ENCODE results near the gene ABCC8. TPM values are rescaled to one million over a fixed set of nuclear protein-coding genes. Genes with fewer than 3 reads are reported as not detected.

ABCC8 gene
- total and polyA plus RNA-seq, 4 experiments from 2014 or later = not detected

DNA sequence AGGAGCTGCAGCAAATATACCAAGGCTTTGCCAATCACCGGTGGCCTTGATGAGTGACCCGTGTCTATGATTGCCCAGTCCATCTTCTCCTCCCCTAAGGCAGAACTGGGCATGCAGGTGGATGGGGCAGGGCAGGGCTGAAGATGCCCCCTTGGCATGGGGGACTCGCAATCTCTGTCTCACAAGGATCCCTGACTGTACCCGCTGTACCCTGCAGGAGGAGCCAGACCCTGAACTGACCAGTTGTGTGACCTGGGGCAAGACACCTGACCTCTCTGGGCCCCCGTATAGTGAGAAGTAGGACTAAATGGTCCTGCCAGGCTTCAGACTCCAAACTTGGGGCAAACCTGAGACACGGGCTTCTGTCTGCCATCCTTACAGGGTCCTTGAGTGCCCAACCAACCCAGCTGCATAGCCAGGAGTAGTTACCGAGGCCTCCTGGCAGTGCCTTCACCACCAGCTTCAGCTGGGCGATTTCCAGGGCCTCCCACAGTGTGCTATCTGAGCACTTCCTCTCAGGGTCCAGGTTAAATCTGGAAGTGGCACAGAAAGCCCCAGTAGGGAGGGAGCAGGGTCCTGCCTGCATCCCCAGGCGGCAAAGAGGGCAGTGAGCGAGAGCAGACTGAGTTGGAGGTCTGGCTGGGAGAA lies 81.8 kb downstream of the ABCC8 start:
- Histone ChIP-seq H3K27ac (ENCODE audit: low read depth, low read length) (no peak overlapping the region), H3K4me1 (ENCODE audit: insufficient read depth, low read length) (no peaks in the 10 kb centered on the region), H3K4me3 (ENCODE audit: low read length in 2 of 2) (no peak overlapping the region), H3K9me3 (ENCODE audit: control insufficient read depth in 1 of 2, low read length in 2 of 2) (no peaks in the 10 kb centered on the region), H3K36me3 (ENCODE audit: insufficient read depth, low read length) (no peaks in the 10 kb centered on the region), H3K27me3 (ENCODE audit: insufficient read depth, low read length) (no peaks in the 10 kb centered on the region)
- Mint-ChIP-seq H3K36me3 (no peaks in the 10 kb centered on the region), H3K9me3 (peaks cover 0 to 2% (median 0%) of the 10 kb centered on the region in 8 donors), H3K4me3 (no peak overlapping the region), H3K4me1 (peaks cover 0 to 6% (median 3%) of the 10 kb centered on the region in 4 donors), H3K27ac (no peak overlapping the region), H3K27me3 (peaks cover 0 to 2% of the 10 kb centered on the region in 2 donors)
- ChIA-PET POLR2A (ENCODE audit: partially characterized antibody) (no interaction called here), CTCF (ENCODE audit: partially characterized antibody) (no interaction called here)
- intact Hi-C loops (cut with micrococcal nuclease) = no loop called here
- DNase-seq = no peak

DNA sequence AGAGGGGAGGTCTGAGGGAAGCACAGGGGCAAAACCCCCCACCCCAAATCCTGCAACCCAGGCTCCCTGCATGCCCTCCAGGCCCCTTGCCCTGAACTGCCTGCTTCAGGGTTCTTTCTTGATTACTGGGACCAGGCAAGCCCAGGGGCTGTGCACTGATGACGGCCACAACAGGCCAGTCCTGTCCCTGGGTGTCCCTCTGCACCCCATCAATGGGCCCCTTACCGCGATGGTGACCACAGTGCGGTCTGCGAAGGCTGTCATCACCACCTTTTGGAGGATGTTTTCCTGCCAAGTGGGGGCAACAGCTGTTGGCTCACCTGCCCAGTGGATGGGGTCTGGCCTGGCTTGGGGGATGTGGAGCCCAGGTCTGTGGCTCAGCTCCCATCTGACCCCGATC lies 83.2 kb downstream of the ABCC8 start:
- H3K4me1 ChIP-seq (ENCODE audit: insufficient read depth, low read length) = peaks cover 5% of the 10 kb centered on the region
- no peaks in the 10 kb centered on the region for H3K36me3 ChIP-seq (ENCODE audit: insufficient read depth, low read length)
- no peak for DNase-seq
- Mint-ChIP-seq H3K9me3 (no peaks in the 10 kb centered on the region), H3K4me3 (no peak overlapping the region), H3K36me3 (no peaks in the 10 kb centered on the region), H3K4me1 (peaks cover 0 to 8% (median 3%) of the 10 kb centered on the region in 4 donors), H3K27me3 (peaks cover 0 to 2% of the 10 kb centered on the region in 2 donors), H3K27ac (no peak overlapping the region)
- H3K4me3 ChIP-seq (ENCODE audit: low read length in 2 of 2) = no peak overlapping the region
- ChIA-PET CTCF (ENCODE audit: partially characterized antibody) (interaction anchor here (1.4 kb wide), 1 partner anchor 10 kb away, joined by 6 read pairs; no protein-coding TSS in a partner anchor), POLR2A (ENCODE audit: partially characterized antibody) (no interaction called here)
- no peaks in the 10 kb centered on the region for H3K9me3 ChIP-seq (ENCODE audit: control insufficient read depth in 1 of 2, low read length in 2 of 2)
- H3K27ac ChIP-seq (ENCODE audit: low read depth, low read length) = no peak overlapping the region
- no peaks in the 10 kb centered on the region for H3K27me3 ChIP-seq (ENCODE audit: insufficient read depth, low read length)
- intact Hi-C loops (cut with micrococcal nuclease) = no loop called here

DNA sequence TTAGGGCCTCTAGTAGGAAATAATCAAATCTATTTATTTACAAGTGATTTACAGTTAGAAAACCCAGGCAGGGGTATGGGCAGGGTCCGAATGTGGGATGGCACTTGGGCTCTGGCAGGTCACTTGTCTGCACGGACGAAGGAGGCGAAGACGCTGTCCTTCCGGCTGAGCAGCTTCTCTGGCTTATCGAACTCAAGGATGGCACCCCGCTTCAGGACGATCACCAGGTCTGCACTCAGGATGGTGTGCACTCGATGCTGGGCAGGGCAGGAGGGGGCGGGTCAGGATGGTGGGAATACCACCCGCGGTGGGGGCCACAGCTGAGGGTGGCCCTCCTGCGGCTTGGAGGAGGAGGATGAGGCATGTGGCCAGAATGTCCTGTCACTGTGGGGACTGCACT lies 83.8 kb downstream of the ABCC8 start:
- Mint-ChIP-seq H3K9me3 (no peaks in the 10 kb centered on the region), H3K4me1 (peaks cover 0 to 8% (median 3%) of the 10 kb centered on the region in 4 donors), H3K4me3 (no peak overlapping the region), H3K27me3 (peaks cover 0 to 2% of the 10 kb centered on the region in 2 donors), H3K36me3 (no peaks in the 10 kb centered on the region), H3K27ac (no peak overlapping the region)
- Histone ChIP-seq H3K9me3 (ENCODE audit: control insufficient read depth in 1 of 2, low read length in 2 of 2) (no peaks in the 10 kb centered on the region), H3K27me3 (ENCODE audit: insufficient read depth, low read length) (no peaks in the 10 kb centered on the region), H3K4me1 (ENCODE audit: insufficient read depth, low read length) (peaks cover 5% of the 10 kb centered on the region), H3K36me3 (ENCODE audit: insufficient read depth, low read length) (no peaks in the 10 kb centered on the region), H3K27ac (ENCODE audit: low read depth, low read length) (no peak overlapping the region), H3K4me3 (ENCODE audit: low read length in 2 of 2) (no peak overlapping the region)
- intact Hi-C loops (cut with micrococcal nuclease) = no loop called here
- ChIA-PET CTCF (ENCODE audit: partially characterized antibody) (interaction anchor here (1.4 kb wide), 1 partner anchor 9 kb away, joined by 6 read pairs; no protein-coding TSS in a partner anchor), POLR2A (ENCODE audit: partially characterized antibody) (no interaction called here)
- no peak for DNase-seq

DNA sequence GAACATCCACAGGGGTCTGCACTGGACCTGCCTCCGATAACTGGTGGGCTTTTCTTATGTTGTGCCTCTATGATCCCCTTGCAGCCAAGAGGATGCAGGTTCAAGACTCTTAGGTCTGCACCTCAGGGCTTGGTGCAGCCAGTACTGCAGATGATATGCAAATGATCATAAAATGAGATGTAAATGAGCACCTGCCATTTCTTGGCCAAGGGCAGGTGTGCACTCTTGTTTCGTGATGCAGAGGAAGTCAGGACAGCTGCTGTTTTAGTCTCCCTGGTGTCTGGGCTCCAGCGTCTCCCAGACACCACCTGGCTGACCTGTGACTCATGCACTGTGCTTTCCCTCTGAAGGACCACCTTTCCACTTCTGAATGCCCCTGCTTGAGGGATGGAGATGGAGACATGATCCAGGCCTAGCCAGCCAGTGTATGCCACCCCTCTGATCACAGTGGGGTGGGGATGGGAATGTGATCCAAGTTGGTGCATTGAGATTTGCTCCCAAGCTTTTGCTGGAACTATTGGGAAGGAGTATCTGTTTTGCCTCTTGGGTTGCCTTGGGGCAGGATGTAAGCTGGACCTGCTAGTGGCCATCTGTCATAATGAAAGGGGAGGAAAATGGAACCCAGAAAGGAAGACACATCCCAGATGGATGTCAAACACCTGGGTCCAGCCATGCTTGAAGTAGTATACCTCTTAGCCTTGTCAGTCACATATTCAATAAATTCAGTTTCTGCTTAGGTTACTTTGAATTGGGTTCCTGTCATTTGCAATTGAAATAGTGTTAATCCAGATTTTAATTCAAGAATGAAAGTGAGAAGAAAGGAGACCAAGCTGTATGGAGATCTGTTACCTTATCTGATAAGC lies 84.9 kb downstream of the ABCC8 start:
- Histone ChIP-seq H3K9me3 (ENCODE audit: control insufficient read depth in 1 of 2, low read length in 2 of 2) (no peaks in the 10 kb centered on the region), H3K36me3 (ENCODE audit: insufficient read depth, low read length) (no peaks in the 10 kb centered on the region), H3K4me1 (ENCODE audit: insufficient read depth, low read length) (peaks cover 5% of the 10 kb centered on the region), H3K27ac (ENCODE audit: low read depth, low read length) (no peak overlapping the region), H3K4me3 (ENCODE audit: low read length in 2 of 2) (no peak overlapping the region), H3K27me3 (ENCODE audit: insufficient read depth, low read length) (no peaks in the 10 kb centered on the region)
- Mint-ChIP-seq H3K9me3 (no peaks in the 10 kb centered on the region), H3K36me3 (no peaks in the 10 kb centered on the region), H3K4me1 (peaks cover 0 to 8% (median 3%) of the 10 kb centered on the region in 4 donors), H3K27ac (peak overlapping the region in 1 of 7 donors; percentile 7), H3K27me3 (peaks cover 0 to 2% of the 10 kb centered on the region in 2 donors), H3K4me3 (peak overlapping the region in 3 of 8 donors; percentile 47 to 54 (median 52))
- POLR2A ChIA-PET (ENCODE audit: partially characterized antibody) = no interaction called here
- intact Hi-C loops (cut with micrococcal nuclease) = no loop called here
- CTCF ChIA-PET (ENCODE audit: partially characterized antibody) = interaction anchor here (0.5 to 1.1 kb wide), 3 partner anchors 8 to 162 kb away, joined by 3 to 4 read pairs (median 3); no protein-coding TSS in a partner anchor
- no peak for DNase-seq

DNA sequence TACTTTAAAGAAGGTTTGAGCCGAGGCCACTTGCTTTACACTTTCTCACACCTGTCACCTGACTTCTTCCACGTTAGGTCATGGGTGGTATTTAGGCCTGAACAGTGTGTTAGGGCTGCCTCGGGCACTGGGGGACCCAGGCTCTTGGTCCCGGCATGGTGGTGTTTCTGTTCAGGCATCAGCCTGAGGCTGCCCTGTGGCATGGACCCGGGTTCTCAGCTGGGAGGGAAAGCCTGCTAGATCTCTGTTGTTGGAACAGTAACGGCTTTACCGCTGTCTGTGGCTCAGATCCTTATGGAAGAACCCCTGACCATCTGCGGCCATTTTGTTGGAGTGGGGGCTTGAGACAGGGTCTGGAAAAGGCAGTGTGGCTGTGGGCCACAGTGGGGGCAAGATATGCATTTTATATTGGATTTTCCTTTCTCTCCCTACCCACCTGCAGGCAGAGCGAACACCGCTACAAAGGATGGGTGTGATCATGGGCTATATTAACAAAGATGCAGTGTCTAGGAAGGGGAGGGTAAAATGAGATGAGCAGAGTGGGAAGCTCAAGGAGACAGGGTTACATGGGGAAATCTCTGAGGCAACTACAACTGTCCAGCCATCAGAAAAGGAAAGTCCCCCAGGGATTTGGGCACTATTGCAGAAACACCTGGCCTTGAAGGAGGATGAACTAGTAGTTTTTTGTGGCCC lies 86.5 kb downstream of the ABCC8 start:
- Histone ChIP-seq H3K36me3 (ENCODE audit: insufficient read depth, low read length) (no peaks in the 10 kb centered on the region), H3K27ac (ENCODE audit: low read depth, low read length) (no peak overlapping the region), H3K9me3 (ENCODE audit: control insufficient read depth in 1 of 2, low read length in 2 of 2) (no peaks in the 10 kb centered on the region), H3K27me3 (ENCODE audit: insufficient read depth, low read length) (no peaks in the 10 kb centered on the region), H3K4me1 (ENCODE audit: insufficient read depth, low read length) (peaks cover 5% of the 10 kb centered on the region), H3K4me3 (ENCODE audit: low read length in 2 of 2) (peak overlapping the region in 1 of 2 donors; percentile 54)
- CTCF ChIA-PET (ENCODE audit: partially characterized antibody) = interaction anchor here (0.6 to 3.4 kb wide), 8 partner anchors 36 to 570 kb away, joined by 3 to 15 read pairs (median 4); no protein-coding TSS in a partner anchor
- Mint-ChIP-seq H3K27ac (peak overlapping the region in 6 of 7 donors; percentile 12 to 76 (median 50)), H3K4me1 (peaks cover 0 to 8% (median 3%) of the 10 kb centered on the region in 4 donors), H3K4me3 (peak overlapping the region; percentile 10 to 90 (median 78)), H3K9me3 (no peaks in the 10 kb centered on the region), H3K27me3 (peaks cover 0 to 2% of the 10 kb centered on the region in 2 donors), H3K36me3 (no peaks in the 10 kb centered on the region)
- POLR2A ChIA-PET (ENCODE audit: partially characterized antibody) = no interaction called here
- intact Hi-C loops (cut with micrococcal nuclease) = loop anchor here (1.0 to 10.0 kb wide), 5 partner anchors 37 to 585 kb away; partner anchors contain the start of gene NUCB2
- no peak for DNase-seq

GRCh38 chr11:17389211-17389956 lies 87.3 kb downstream of the ABCC8 start:
- intact Hi-C loops (cut with micrococcal nuclease) = loop anchor here (1.0 to 10.0 kb wide), 5 partner anchors 37 to 585 kb away; partner anchors contain the start of gene NUCB2
- H3K36me3 Mint-ChIP-seq = no peaks in the 10 kb centered on the region
- CTCF ChIA-PET (ENCODE audit: partially characterized antibody) = interaction anchor here (0.6 to 3.4 kb wide), 15 partner anchors 23 to 569 kb away, joined by 3 to 15 read pairs (median 4); no protein-coding TSS in a partner anchor
- Histone ChIP-seq H3K36me3 (ENCODE audit: insufficient read depth, low read length) (no peaks in the 10 kb centered on the region), H3K27me3 (ENCODE audit: insufficient read depth, low read length) (no peaks in the 10 kb centered on the region), H3K9me3 (ENCODE audit: control insufficient read depth in 1 of 2, low read length in 2 of 2) (no peaks in the 10 kb centered on the region), H3K27ac (ENCODE audit: low read depth, low read length) (no peak overlapping the region), H3K4me3 (ENCODE audit: low read length in 2 of 2) (peak overlapping the region; percentile 17 to 54), H3K4me1 (ENCODE audit: insufficient read depth, low read length) (peaks cover 5% of the 10 kb centered on the region)
- POLR2A ChIA-PET (ENCODE audit: partially characterized antibody) = no interaction called here
- peak overlapping the region in 6 of 7 donors; percentile 36 to 68 (median 39) for H3K27ac Mint-ChIP-seq
- H3K27me3 Mint-ChIP-seq = peaks cover 0 to 2% of the 10 kb centered on the region in 2 donors
- peak overlapping the region; percentile 77 to 90 (median 84) for H3K4me3 Mint-ChIP-seq
- H3K9me3 Mint-ChIP-seq = no peaks in the 10 kb centered on the region
- peaks cover 0 to 8% (median 3%) of the 10 kb centered on the region in 4 donors for H3K4me1 Mint-ChIP-seq
- peak; percentile 76 to 82 (median 77) for DNase-seq
